ENCODE data around the gene STK24. TPM values are rescaled to one million over a fixed set of nuclear protein-coding genes. Genes with fewer than 3 reads are reported as not detected.

Gene STK24
- total RNA-seq, 1 donor: 86.5 TPM

- no peaks in the 10 kb centered on the region for H3K9me3 ChIP-seq (ENCODE audit: low read depth, low read length)
- no peak overlapping the region for H3K4me3 ChIP-seq (ENCODE audit: low read length)
- no peaks in the 10 kb centered on the region for H3K27me3 ChIP-seq (ENCODE audit: insufficient read depth, low read length)
- peaks cover 76% of the 10 kb centered on the region for H3K4me1 ChIP-seq (ENCODE audit: insufficient read depth, low read length)
Measured at GRCh38 chr13:98506728-98507230, 70.1 kb downstream of the STK24 start.

GRCh38 chr13:98506322-98506721 is 70.6 kb downstream of the STK24 start:
- H3K4me1 ChIP-seq (ENCODE audit: insufficient read depth, low read length): peaks cover 73% of the 10 kb centered on the region
- no peak overlapping the region for H3K4me3 ChIP-seq (ENCODE audit: low read length)
- no peaks in the 10 kb centered on the region for H3K9me3 ChIP-seq (ENCODE audit: low read depth, low read length)
- no peaks in the 10 kb centered on the region for H3K27me3 ChIP-seq (ENCODE audit: insufficient read depth, low read length)

GRCh38 chr13:98505217-98505616 is 71.7 kb downstream of the STK24 start:
- no peaks in the 10 kb centered on the region for H3K27me3 ChIP-seq (ENCODE audit: insufficient read depth, low read length)
- no peak overlapping the region for H3K4me3 ChIP-seq (ENCODE audit: low read length)

GRCh38 chr13:98504371-98504963 is 72.4 kb downstream of the STK24 start:
- H3K4me1 ChIP-seq (ENCODE audit: insufficient read depth, low read length): peaks cover 57% of the 10 kb centered on the region
- no peaks in the 10 kb centered on the region for H3K9me3 ChIP-seq (ENCODE audit: low read depth, low read length)
- no peak overlapping the region for H3K4me3 ChIP-seq (ENCODE audit: low read length)
- H3K27me3 ChIP-seq (ENCODE audit: insufficient read depth, low read length): no peaks in the 10 kb centered on the region

More at GRCh38 chr13:98505217-98505616, 71.7 kb downstream of the STK24 start:
- peaks cover 65% of the 10 kb centered on the region for H3K4me1 ChIP-seq (ENCODE audit: insufficient read depth, low read length)
- H3K9me3 ChIP-seq (ENCODE audit: low read depth, low read length): no peaks in the 10 kb centered on the region

GRCh38 chr13:98504029-98504351 is 72.9 kb downstream of the STK24 start:
- no peaks in the 10 kb centered on the region for H3K27me3 ChIP-seq (ENCODE audit: insufficient read depth, low read length)
- H3K9me3 ChIP-seq (ENCODE audit: low read depth, low read length): no peaks in the 10 kb centered on the region
- no peak overlapping the region for H3K4me3 ChIP-seq (ENCODE audit: low read length)
- H3K4me1 ChIP-seq (ENCODE audit: insufficient read depth, low read length): peaks cover 54% of the 10 kb centered on the region

GRCh38 chr13:98503175-98504028 is 73.5 kb downstream of the STK24 start:
- Histone ChIP-seq H3K27me3 (ENCODE audit: insufficient read depth, low read length) (no peaks in the 10 kb centered on the region), H3K4me1 (ENCODE audit: insufficient read depth, low read length) (peaks cover 49% of the 10 kb centered on the region), H3K4me3 (ENCODE audit: low read length) (no peak overlapping the region), H3K9me3 (ENCODE audit: low read depth, low read length) (no peaks in the 10 kb centered on the region)

GRCh38 chr13:98500963-98501421 is 75.9 kb downstream of the STK24 start:
- peaks cover 42% of the 10 kb centered on the region for H3K4me1 ChIP-seq (ENCODE audit: insufficient read depth, low read length)
- no peaks in the 10 kb centered on the region for H3K27me3 ChIP-seq (ENCODE audit: insufficient read depth, low read length)

GRCh38 chr13:98496966-98497365 is 79.9 kb downstream of the STK24 start:
- Histone ChIP-seq H3K4me3 (ENCODE audit: low read length) (no peak overlapping the region), H3K4me1 (ENCODE audit: insufficient read depth, low read length) (peaks cover 29% of the 10 kb centered on the region), H3K9me3 (ENCODE audit: low read depth, low read length) (no peaks in the 10 kb centered on the region), H3K27me3 (ENCODE audit: insufficient read depth, low read length) (no peaks in the 10 kb centered on the region)

More at GRCh38 chr13:98500963-98501421, 75.9 kb downstream of the STK24 start:
- H3K9me3 ChIP-seq (ENCODE audit: low read depth, low read length): no peaks in the 10 kb centered on the region
- no peak overlapping the region for H3K4me3 ChIP-seq (ENCODE audit: low read length)

- H3K27me3 ChIP-seq (ENCODE audit: insufficient read depth, low read length): no peaks in the 10 kb centered on the region
- peaks cover 26% of the 10 kb centered on the region for H3K4me1 ChIP-seq (ENCODE audit: insufficient read depth, low read length)
- H3K9me3 ChIP-seq (ENCODE audit: low read depth, low read length): no peaks in the 10 kb centered on the region
- no peak overlapping the region for H3K4me3 ChIP-seq (ENCODE audit: low read length)
Measured at GRCh38 chr13:98496479-98496791, 80.5 kb downstream of the STK24 start.

GRCh38 chr13:98495627-98496478 is 81.1 kb downstream of the STK24 start:
- Histone ChIP-seq H3K27me3 (ENCODE audit: insufficient read depth, low read length) (no peaks in the 10 kb centered on the region), H3K9me3 (ENCODE audit: low read depth, low read length) (no peaks in the 10 kb centered on the region), H3K4me3 (ENCODE audit: low read length) (no peak overlapping the region), H3K4me1 (ENCODE audit: insufficient read depth, low read length) (peaks cover 30% of the 10 kb centered on the region)

GRCh38 chr13:98494769-98495168 is 82.1 kb downstream of the STK24 start:
- peaks cover 39% of the 10 kb centered on the region for H3K4me1 ChIP-seq (ENCODE audit: insufficient read depth, low read length)
- no peak overlapping the region for H3K4me3 ChIP-seq (ENCODE audit: low read length)
- no peaks in the 10 kb centered on the region for H3K27me3 ChIP-seq (ENCODE audit: insufficient read depth, low read length)
- H3K9me3 ChIP-seq (ENCODE audit: low read depth, low read length): no peaks in the 10 kb centered on the region

GRCh38 chr13:98493042-98493712 is 83.7 kb downstream of the STK24 start:
- H3K4me1 ChIP-seq (ENCODE audit: insufficient read depth, low read length): peaks cover 53% of the 10 kb centered on the region
- no peaks in the 10 kb centered on the region for H3K27me3 ChIP-seq (ENCODE audit: insufficient read depth, low read length)
- H3K4me3 ChIP-seq (ENCODE audit: low read length): no peak overlapping the region
- no peaks in the 10 kb centered on the region for H3K9me3 ChIP-seq (ENCODE audit: low read depth, low read length)

GRCh38 chr13:98492335-98493041 is 84.4 kb downstream of the STK24 start:
- Histone ChIP-seq H3K27me3 (ENCODE audit: insufficient read depth, low read length) (no peaks in the 10 kb centered on the region), H3K9me3 (ENCODE audit: low read depth, low read length) (no peaks in the 10 kb centered on the region), H3K4me1 (ENCODE audit: insufficient read depth, low read length) (peaks cover 56% of the 10 kb centered on the region), H3K4me3 (ENCODE audit: low read length) (no peak overlapping the region)

- H3K4me3 ChIP-seq (ENCODE audit: low read length): no peak overlapping the region
- peaks cover 56% of the 10 kb centered on the region for H3K4me1 ChIP-seq (ENCODE audit: insufficient read depth, low read length)
- H3K27me3 ChIP-seq (ENCODE audit: insufficient read depth, low read length): no peaks in the 10 kb centered on the region
- H3K9me3 ChIP-seq (ENCODE audit: low read depth, low read length): no peaks in the 10 kb centered on the region
Measured at GRCh38 chr13:98490866-98491265, 86.0 kb downstream of the STK24 start.
